Eye (tissue), 1 donor: ENCODE measurements around the gene CEP57.
"Not testable (repeated sequence)": the region's sequence is repeated elsewhere in the genome, so short reads cannot be mapped to it uniquely, and the experiment has no call there.

ENCODE experiments used
- DNase-seq: peaks from one replicate; pipeline ENCODE4 v3.0.0-alpha.2; 2015

CEP57 gene

DNA sequence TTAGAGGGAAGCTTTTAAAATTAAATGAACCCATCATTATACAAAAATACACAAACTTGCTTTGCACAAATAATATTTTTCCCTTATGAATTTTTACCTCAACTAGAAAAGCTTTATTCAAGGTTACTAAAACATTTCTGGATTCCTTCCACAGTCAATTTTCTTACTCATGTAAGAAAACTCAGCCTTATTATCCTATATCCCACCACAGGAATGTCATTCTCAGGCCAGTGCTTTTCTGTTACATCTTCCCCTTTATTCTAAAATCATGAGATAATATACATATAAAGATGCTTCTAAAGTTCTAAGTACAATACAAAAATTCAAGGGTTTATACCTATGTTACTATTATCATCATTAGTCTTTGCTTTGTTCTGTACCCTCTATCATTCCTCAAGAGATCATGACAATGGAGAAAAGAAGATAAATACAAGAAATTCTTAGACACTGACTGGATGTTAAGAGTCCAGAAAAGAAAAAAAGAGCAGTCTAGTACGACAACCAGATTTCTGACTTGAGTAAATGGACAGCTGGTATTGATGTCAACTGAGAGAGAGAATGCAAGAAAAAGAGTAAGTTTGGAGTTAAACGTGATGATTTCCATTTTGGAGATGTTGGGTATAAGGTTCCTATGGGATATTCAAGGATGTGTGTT, 73.3 kb downstream of the CEP57 start:
- DNase-seq = no peak

DNA sequence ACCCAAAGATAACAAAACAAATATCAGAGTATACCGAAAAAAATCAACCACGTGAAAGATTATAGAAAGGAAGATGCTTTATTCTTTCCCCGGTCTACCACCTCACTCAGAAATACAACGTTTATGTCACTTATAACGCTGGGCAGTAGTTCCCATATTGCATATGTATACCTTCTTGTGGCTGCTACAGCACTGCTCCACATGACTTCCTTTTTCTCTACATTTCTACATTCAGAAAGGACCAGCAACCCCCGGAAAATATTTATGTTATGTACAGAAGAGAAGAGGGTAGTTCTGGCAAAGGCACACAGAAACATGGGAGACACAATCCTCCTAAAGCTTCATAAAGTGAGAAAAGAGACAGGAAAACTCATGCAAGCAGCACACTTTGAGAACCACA, 76.8 kb downstream of the CEP57 start:
- no peak for DNase-seq

DNA sequence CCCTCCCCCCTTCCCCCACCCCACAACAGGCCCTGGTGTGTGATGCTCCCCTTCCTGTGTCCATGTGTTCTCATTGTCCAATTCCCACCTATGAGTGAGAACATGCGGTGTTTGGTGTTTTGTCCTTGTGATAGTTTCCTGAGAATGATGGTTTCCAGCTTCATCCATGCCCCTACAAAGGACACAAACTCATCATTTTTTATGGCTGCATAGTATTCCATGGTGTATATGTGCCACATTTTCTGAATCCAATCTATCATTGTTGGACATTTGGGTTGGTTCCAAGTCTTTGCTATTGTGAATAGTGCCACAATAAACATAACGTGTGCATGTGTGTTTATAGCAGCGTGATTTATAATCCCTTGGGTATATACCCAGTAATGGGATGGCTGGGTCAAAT, 80.6 kb downstream of the CEP57 start:
- not testable (repeated sequence) for DNase-seq

DNA sequence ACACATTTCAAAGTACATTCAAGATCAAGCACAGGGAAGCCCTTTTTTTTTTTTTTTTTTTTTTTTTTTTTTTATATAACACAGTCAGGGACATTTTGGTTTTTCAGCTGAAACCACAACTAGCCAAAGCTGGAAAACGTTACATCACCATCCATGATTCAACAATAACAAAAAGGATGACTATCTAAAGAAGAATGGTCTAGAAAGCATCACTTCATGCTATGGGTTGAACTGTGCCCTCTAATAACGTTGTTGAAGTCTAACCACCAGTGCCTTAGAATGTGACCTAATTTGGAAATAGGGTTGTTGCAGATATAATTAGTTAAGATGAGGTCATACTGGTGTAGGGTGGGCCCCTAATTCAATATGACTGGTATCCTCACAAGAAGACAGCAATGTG, 87.0 kb downstream of the CEP57 start:
- peak; percentile 22 for DNase-seq
